Endothelial cell of umbilical vein (primary cell): ENCODE results near the gene POLR2H. TPM values are rescaled to one million over a fixed set of nuclear protein-coding genes. Genes with fewer than 3 reads are reported as not detected.

Experiments
- BruUV-seq: library from RNA; stranded (reverse); fragments of 400-500 nt; replicated peaks from 2 replicates; lab custom pipeline; 2021; lab: Mats Ljungman, UMichigan
- CTCF ChIA-PET: fragments of 300-600, 350-600 bp; sonication (Branson Sonifier 250); formaldehyde crosslinking; loops from one replicate; lab custom pipeline; 2021; ENCODE audit warnings: antibody characterized with exemption, inconsistent platforms; lab: Charles Lee
- POLR2A ChIA-PET: fragments of 300-600, 350-600 bp; sonication (Branson Sonifier 250); formaldehyde crosslinking; loops from one replicate; lab custom pipeline; 2021; ENCODE audit warnings: antibody characterized with exemption, inconsistent platforms; lab: Charles Lee
- DNase-seq: peaks from one replicate; pipeline ENCODE4 v3.0.0-alpha.2; 2011; ENCODE audit warnings: low read depth, low spot score
- FAIRE-seq: peaks from 2 replicates; lab custom pipeline; 2011; peaks lifted over from hg19 to GRCh38; lab: Jason Lieb, UNC
- H2AFZ ChIP-seq: 2 replicates; pipeline ENCODE4 v1.6.0; 2012; ENCODE audit warnings: low read depth, low read length, control low read depth, inconsistent platforms
- H3K27ac ChIP-seq: 2 replicates; pipeline ENCODE4 v1.5.1; 2011; ENCODE audit warnings: low read depth, mild to moderate bottlenecking, control low read depth, low read length, moderate library complexity; ENCODE audit not compliant: insufficient read depth
- H3K27me3 ChIP-seq, 2 experiments: 2 replicates each; pipeline versions ENCODE4 v1.6.0 to v1.6.1; 2011; ENCODE audit warnings: low read length in 2 of 2, mixed read lengths in 1 of 2; ENCODE audit not compliant: control insufficient read depth in 2 of 2, insufficient read depth in 2 of 2
- H3K36me3 ChIP-seq, 2 experiments: 2 replicates in 1 of 2; 3 replicates in 1 of 2; pipeline ENCODE4 v1.5.1; 2011; ENCODE audit warnings: low read length in 2 of 2, mild to moderate bottlenecking in 1 of 2, moderate library complexity in 1 of 2; ENCODE audit not compliant: control insufficient read depth in 2 of 2, insufficient read depth in 2 of 2; ENCODE audit errors: extremely low read depth in 1 of 2
- H3K4me1 ChIP-seq: 3 replicates; pipeline ENCODE4 v1.5.1; 2011; ENCODE audit warnings: mild to moderate bottlenecking, low read length; ENCODE audit not compliant: control insufficient read depth, insufficient read depth; ENCODE audit errors: extremely low read depth
- H3K4me2 ChIP-seq: 2 replicates; pipeline ENCODE4 v1.6.1; 2011; ENCODE audit warnings: low read length, control low read depth, mixed read lengths; ENCODE audit not compliant: insufficient read depth
- H3K4me3 ChIP-seq, 3 experiments: fragments of 200-600 bp in 1 of 3; sonication (generic), shearing (Covaris generic) in 1 of 3; replicated peaks in 1 of 3; 2 replicates each; pipeline ENCODE4 v1.5.1; 2011 to 2016; ENCODE audit warnings: control low read depth in 3 of 3, low read length in 3 of 3, mild to moderate bottlenecking in 2 of 3, inconsistent platforms in 1 of 3, low read depth in 1 of 3, moderate library complexity in 1 of 3; ENCODE audit not compliant: insufficient read depth in 1 of 3
- H3K79me2 ChIP-seq: 2 replicates; pipeline ENCODE4 v1.6.0; 2012; ENCODE audit warnings: low read length, inconsistent platforms; ENCODE audit not compliant: control insufficient read depth, insufficient read depth
- H3K9ac ChIP-seq: replicated peaks from 2 replicates; pipeline ENCODE3; 2011; ENCODE audit warnings: low read length, control low read depth; ENCODE audit not compliant: insufficient read depth; ENCODE audit errors: extremely low read depth
- H3K9me1 ChIP-seq: replicated peaks from 3 replicates; pipeline ENCODE4 v1.6.0; 2011; ENCODE audit warnings: mild to moderate bottlenecking, low read length; ENCODE audit not compliant: control insufficient read depth, insufficient read depth; ENCODE audit errors: extremely low read depth
- H3K9me3 ChIP-seq: replicated peaks from 2 replicates; pipeline ENCODE4 v1.5.1; 2012; ENCODE audit warnings: low read length, inconsistent platforms; ENCODE audit not compliant: control insufficient read depth, insufficient read depth
- H4K20me1 ChIP-seq: replicated peaks from 2 replicates; pipeline ENCODE3; 2011; ENCODE audit warnings: mild to moderate bottlenecking, low read length; ENCODE audit not compliant: control insufficient read depth, insufficient read depth; ENCODE audit errors: extremely low read depth
- GATA2 ChIP-seq: IDR thresholded peaks from 2 replicates; pipeline ENCODE4 v1.7.0; 2011; ENCODE audit warnings: low read depth, mild to moderate bottlenecking, moderate library complexity, mixed read lengths, low read length; ENCODE audit not compliant: insufficient read length, insufficient read depth
- POLR2A ChIP-seq: IDR thresholded peaks from 2 replicates; pipeline ENCODE4 v1.6.1; 2012; ENCODE audit warnings: low read depth, mild to moderate bottlenecking, control low read depth, low read length
- dilution Hi-C: fragments of 300-500 bp; cut with MboI; formaldehyde crosslinking; loops from one replicate; pipeline ENCODE4 v1.15.0; 2019; ENCODE audit warnings: low sequenced_read_pairs; ENCODE audit not compliant: extremely low pct_ligation_motif_present
- intact Hi-C: fragments of 100-400 bp; cut with micrococcal nuclease; formaldehyde crosslinking; loops from one replicate; pipeline ENCODE4 v1.10.0; 2022
- polyA plus RNA-seq, 4 experiments: library from polyadenylated mRNA; depleted of rRNA in 3 of 4; stranded (reverse) in 3 of 4; unstranded in 1 of 4; fragments of >200 nt; gene quantifications; 2 replicates each; pipeline versions ENCODE4 v1.2.1 to v1.2.3, GENCODE V29; 2011 to 2012; ENCODE audit warnings: missing spikeins in 1 of 4
- total RNA-seq: library from RNA; stranded (reverse); gene quantifications from 2 replicates; pipeline ENCODE4 v1.2.3, GENCODE V29; 2021
- TF ChIP-seq, protein P1 (sequence below), 2 donors: IDR thresholded peaks; 1 replicate in 1 of 2; 2 replicates in 1 of 2; pipeline ENCODE4 v1.5.1; 2011; ENCODE audit warnings: low read length in 2 of 2, mild to moderate bottlenecking in 2 of 2, moderate library complexity in 2 of 2, control low read depth in 1 of 2, inconsistent platforms in 1 of 2, low read depth in 1 of 2; ENCODE audit not compliant: insufficient read depth in 1 of 2; ENCODE audit errors: extremely low read depth in 1 of 2

The POLR2H gene
- total and polyA plus RNA-seq, 2 donors (not counting 3 experiments of a cell fraction or from before 2014, with no cell fraction given), result 89.0 to 276 TPM

- Histone ChIP-seq H3K9me1 (no peaks in the 10 kb centered on the region), H3K4me1 (peaks cover 14% of the 10 kb centered on the region), H3K36me3 (peaks cover 0 to 6% of the 10 kb centered on the region in 2 experiments), H2AFZ (peak overlapping the region; percentile 32), H4K20me1 (no peaks in the 10 kb centered on the region), H3K27me3 (no peaks in the 10 kb centered on the region), H3K4me2 (peak overlapping the region; percentile 36), H3K27ac (no peak overlapping the region), H3K79me2 (peaks cover 21% of the 10 kb centered on the region), H3K9me3 (no peaks in the 10 kb centered on the region), H3K9ac (peak overlapping the region; percentile 18), H3K4me3 (peak overlapping the region; percentile 3 to 87 (median 59))
- CTCF ChIA-PET, result interaction anchor here (1.2 to 2.9 kb wide), 7 partner anchors 11 to 180 kb away, joined by 3 to 17 read pairs (median 4); no protein-coding TSS in a partner anchor
- TF ChIP-seq POLR2A (no peak), GATA2 (no peak)
- TF ChIP-seq, protein P1, sequence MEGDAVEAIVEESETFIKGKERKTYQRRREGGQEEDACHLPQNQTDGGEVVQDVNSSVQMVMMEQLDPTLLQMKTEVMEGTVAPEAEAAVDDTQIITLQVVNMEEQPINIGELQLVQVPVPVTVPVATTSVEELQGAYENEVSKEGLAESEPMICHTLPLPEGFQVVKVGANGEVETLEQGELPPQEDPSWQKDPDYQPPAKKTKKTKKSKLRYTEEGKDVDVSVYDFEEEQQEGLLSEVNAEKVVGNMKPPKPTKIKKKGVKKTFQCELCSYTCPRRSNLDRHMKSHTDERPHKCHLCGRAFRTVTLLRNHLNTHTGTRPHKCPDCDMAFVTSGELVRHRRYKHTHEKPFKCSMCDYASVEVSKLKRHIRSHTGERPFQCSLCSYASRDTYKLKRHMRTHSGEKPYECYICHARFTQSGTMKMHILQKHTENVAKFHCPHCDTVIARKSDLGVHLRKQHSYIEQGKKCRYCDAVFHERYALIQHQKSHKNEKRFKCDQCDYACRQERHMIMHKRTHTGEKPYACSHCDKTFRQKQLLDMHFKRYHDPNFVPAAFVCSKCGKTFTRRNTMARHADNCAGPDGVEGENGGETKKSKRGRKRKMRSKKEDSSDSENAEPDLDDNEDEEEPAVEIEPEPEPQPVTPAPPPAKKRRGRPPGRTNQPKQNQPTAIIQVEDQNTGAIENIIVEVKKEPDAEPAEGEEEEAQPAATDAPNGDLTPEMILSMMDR (IDR thresholded peaks at IDR 0.05; ENCODE audit: extremely low read depth in 1 of 2, insufficient read depth in 1 of 2, low read depth in 1 of 2, low read length in 2 of 2), result no peak
- BruUV-seq, result no TSS peak
- POLR2A ChIA-PET, result no interaction called here
- DNase-seq (peak; percentile 18), FAIRE-seq (peak; percentile 37)
- intact Hi-C loops, result no loop called here
- dilution Hi-C loops, result no loop called here
Measured at GRCh38 chr3:184360929-184361531, 480 bp upstream of the POLR2H start.
